Metanephros (tissue), 1 donor: ENCODE data around the gene PCDH10. TPM values are rescaled to one million over a fixed set of nuclear protein-coding genes. Genes with fewer than 3 reads are reported as not detected.

Source experiments
- total RNA-seq: library from RNA; depleted of rRNA; stranded (reverse); fragments of >200 nt; gene quantifications from one replicate; pipeline ENCODE4 v1.2.3, GENCODE V29; 2014

PCDH10 gene, protein sequence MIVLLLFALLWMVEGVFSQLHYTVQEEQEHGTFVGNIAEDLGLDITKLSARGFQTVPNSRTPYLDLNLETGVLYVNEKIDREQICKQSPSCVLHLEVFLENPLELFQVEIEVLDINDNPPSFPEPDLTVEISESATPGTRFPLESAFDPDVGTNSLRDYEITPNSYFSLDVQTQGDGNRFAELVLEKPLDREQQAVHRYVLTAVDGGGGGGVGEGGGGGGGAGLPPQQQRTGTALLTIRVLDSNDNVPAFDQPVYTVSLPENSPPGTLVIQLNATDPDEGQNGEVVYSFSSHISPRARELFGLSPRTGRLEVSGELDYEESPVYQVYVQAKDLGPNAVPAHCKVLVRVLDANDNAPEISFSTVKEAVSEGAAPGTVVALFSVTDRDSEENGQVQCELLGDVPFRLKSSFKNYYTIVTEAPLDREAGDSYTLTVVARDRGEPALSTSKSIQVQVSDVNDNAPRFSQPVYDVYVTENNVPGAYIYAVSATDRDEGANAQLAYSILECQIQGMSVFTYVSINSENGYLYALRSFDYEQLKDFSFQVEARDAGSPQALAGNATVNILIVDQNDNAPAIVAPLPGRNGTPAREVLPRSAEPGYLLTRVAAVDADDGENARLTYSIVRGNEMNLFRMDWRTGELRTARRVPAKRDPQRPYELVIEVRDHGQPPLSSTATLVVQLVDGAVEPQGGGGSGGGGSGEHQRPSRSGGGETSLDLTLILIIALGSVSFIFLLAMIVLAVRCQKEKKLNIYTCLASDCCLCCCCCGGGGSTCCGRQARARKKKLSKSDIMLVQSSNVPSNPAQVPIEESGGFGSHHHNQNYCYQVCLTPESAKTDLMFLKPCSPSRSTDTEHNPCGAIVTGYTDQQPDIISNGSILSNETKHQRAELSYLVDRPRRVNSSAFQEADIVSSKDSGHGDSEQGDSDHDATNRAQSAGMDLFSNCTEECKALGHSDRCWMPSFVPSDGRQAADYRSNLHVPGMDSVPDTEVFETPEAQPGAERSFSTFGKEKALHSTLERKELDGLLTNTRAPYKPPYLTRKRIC
- 3.4 TPM for total RNA-seq

DNA sequence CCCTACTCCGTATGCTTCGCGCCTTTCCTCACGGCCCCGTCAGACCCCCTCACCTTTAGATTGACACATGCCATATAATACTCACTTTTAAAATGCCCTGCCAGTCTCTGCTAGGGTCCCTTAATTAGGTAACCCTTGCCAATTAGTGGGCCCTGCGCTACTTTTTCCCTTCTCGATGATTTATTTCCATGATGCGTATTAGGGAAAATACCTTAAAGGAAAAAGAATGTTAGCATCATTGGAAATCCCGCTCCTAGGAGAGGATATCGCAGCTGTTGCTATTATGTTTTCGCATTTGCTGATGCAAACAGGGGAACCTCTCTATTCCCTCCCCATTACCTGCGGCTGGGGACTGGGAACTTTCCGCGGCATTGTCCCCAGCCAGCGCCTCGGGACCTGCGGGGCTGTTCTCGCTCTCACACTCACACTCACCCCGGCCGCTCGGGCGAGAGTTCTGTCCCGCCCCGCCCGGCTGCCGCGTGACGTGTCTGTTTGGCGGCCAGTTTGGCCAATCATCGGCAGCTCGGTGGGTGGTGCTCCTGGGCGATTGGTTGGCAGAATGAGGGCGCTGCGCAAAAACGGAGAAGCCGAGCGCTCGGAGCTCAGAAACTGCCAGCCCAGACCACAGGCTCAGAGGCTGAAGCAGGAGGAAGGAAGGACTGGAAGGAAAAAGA lies at the start of gene PCDH10:
Gene PCDH10 (plus strand): TSS at position 605 of the 674 bp plus-strand sequence. CDS start 847 bp downstream, outside the sequence.

